DND-41 (cell line): ENCODE data around the gene RNF32.

ENCODE experiments used
- EZH2 ChIP-seq: IDR thresholded peaks from 3 replicates; pipeline ENCODE4 v1.6.1; 2012; ENCODE audit warnings: borderline replicate concordance, low read depth, mild to moderate bottlenecking, moderate library complexity, low read length, inconsistent platforms; ENCODE audit not compliant: severe bottlenecking
- TF ChIP-seq, protein P1 (sequence below): IDR thresholded peaks from 2 replicates; pipeline ENCODE4 v1.5.1; 2012; ENCODE audit warnings: borderline replicate concordance, low read length, moderate library complexity, mild to moderate bottlenecking; ENCODE audit not compliant: poor library complexity, severe bottlenecking; ENCODE audit errors: extremely low read depth

DNA sequence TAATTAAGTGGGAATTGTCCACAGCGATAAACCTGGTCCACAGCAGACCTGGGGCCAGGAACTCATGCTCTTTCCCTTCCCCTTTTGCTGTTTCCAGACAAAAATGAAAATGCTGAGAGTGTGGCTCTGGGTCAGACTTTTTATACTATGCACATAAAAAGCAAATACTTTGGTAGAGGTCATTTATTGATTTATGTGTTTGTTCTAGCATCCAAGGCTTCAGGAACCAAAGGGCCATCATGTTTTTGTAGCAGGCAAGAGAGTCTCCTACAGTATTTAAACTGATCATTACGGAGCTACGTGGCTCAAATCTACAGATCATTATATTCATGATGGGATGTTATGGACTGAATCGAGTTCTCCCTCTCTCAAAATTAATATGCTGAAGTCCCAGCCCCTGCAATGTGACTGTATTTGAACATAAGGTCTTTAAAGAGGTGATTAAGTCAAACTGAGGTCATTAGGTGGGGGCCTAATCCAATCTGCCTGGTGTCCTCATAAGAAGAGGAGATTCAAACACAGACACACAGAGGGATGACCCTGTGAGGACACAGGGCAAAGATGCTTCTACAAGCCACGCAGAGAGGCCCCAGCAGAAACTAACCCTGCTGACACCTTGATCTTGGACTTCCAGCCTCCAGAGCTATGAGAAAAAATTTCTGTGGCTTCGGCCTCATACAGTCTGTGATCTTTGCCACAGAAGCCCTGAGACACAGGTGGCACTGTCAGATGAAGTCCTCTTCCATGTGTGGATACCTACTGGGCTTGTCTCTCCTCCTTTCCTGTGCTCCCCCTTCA lies 46.1 kb upstream of the RNF32 start:
- TF ChIP-seq, protein P1, sequence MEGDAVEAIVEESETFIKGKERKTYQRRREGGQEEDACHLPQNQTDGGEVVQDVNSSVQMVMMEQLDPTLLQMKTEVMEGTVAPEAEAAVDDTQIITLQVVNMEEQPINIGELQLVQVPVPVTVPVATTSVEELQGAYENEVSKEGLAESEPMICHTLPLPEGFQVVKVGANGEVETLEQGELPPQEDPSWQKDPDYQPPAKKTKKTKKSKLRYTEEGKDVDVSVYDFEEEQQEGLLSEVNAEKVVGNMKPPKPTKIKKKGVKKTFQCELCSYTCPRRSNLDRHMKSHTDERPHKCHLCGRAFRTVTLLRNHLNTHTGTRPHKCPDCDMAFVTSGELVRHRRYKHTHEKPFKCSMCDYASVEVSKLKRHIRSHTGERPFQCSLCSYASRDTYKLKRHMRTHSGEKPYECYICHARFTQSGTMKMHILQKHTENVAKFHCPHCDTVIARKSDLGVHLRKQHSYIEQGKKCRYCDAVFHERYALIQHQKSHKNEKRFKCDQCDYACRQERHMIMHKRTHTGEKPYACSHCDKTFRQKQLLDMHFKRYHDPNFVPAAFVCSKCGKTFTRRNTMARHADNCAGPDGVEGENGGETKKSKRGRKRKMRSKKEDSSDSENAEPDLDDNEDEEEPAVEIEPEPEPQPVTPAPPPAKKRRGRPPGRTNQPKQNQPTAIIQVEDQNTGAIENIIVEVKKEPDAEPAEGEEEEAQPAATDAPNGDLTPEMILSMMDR: no peak
- TF ChIP-seq EZH2: no peak
